Measurements from ENCODE around the gene NR3C2.

Gene NR3C2

DNA sequence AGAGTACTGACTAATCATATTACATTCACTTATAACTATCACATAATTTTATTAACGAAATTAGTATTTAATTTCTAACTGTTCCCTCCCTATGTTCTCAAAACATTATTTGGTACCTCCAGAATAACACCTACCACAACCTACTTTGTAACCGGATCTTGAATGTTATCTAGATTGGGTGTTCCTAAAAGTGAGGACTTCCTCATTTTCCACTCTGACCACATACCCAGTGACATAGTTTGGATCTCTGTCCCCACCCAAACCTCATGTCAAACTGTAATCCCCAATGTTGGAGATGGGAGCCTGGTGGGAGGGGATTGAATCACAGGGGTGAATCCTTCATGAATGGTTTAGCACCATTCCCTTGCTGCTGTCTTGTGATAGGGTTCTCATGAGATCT is 21.8 kb downstream of the NR3C2 start:
- H3K36me3 Mint-ChIP-seq: no peaks in the 10 kb centered on the region
- H3K4me1 Mint-ChIP-seq: peaks cover 10% of the 10 kb centered on the region
- no peaks in the 10 kb centered on the region for H3K27me3 Mint-ChIP-seq
- no peak for DNase-seq
- CTCF ChIA-PET: no interaction called here
- H3K27ac Mint-ChIP-seq: no peak overlapping the region
- H3K4me3 Mint-ChIP-seq: no peak overlapping the region
- H3K9me3 Mint-ChIP-seq: no peaks in the 10 kb centered on the region

DNA sequence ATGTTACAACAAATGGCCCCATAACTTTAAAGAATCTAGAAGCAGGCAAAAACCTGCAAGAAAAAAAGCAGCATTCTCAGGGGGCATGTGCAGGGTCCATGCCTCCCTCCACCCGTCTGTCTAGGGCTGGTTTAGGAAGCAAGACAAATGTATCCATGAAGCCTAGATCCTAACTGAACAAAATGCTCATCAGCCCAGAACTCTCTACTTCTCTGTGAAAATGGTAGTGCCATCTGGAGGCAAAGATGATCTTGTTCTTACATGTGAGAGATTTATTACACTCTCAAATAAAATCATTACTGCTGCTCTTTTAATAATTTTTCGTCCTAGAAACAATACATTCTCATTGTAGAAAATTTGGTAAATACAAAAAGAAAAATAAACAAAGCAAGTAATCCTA is 26.7 kb downstream of the NR3C2 start:
- no peaks in the 10 kb centered on the region for H3K4me1 Mint-ChIP-seq
- CTCF ChIA-PET: no interaction called here
- no peak overlapping the region for H3K4me3 Mint-ChIP-seq
- no peaks in the 10 kb centered on the region for H3K36me3 Mint-ChIP-seq
- no peaks in the 10 kb centered on the region for H3K9me3 Mint-ChIP-seq
- no peaks in the 10 kb centered on the region for H3K27me3 Mint-ChIP-seq
- no peak overlapping the region for H3K27ac Mint-ChIP-seq
- DNase-seq: no peak

DNA sequence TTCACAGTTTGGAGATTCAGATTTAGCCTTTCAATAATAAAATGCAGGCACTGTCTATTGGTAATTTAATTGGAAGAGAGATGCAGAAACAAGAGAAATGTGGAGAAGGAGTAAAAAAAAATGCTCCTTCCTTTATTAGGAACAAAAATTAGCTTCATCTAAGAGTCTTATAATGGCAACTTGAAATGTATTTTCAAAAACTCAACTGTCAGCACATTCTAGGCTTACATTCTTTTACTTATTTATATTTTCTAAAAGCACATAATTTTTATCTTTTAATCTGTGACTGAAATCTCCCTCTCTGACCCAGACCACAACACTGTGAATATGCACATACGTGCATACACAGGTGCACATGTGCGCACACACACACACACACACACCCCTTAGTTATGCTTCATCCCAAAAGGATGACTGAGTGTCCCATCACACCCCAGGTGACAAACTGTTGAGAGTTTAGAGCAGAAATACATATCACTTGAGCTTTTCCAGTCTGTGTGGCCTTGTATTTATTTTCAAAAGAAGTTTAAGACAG is 29.7 kb downstream of the NR3C2 start:
- H3K27me3 Mint-ChIP-seq: no peaks in the 10 kb centered on the region
- no peaks in the 10 kb centered on the region for H3K36me3 Mint-ChIP-seq
- H3K27ac Mint-ChIP-seq: no peak overlapping the region
- no peaks in the 10 kb centered on the region for H3K4me1 Mint-ChIP-seq
- CTCF ChIA-PET: no interaction called here
- DNase-seq: no peak
- no peak overlapping the region for H3K4me3 Mint-ChIP-seq
- H3K9me3 Mint-ChIP-seq: no peaks in the 10 kb centered on the region

DNA sequence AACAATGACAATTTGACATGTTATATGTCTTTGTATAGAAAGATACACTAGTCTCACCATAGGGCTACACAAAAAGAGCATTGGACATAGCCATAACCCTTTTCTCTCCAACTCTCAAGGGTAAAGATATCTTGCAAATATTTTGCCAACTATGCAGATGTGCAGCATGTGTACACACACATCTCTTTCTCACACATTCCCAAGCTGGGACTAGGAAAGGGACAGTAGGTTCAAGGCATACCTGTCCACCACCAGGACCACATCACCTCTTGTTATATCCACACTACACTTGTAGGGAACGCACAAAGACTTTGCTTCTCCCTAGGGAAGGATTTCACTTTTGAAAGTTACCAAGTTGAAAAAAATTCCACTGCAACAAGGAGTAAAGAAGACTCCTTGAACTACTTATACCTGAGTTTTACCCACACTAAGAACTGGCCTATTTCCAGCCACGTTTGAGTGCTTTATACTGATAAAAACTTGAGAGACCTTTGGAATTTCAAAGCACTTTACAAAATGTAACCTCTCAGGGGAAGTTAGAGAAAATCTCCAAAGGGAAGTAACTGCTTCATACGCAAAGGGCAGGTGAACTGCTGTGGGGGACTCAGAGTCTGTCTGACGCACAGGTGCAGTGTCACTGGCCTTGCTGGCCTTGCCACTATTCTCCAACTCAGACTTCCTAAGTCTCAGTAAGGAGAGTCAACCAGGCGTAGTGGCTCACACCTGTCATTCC is 36.9 kb downstream of the NR3C2 start:
- H3K36me3 Mint-ChIP-seq: no peaks in the 10 kb centered on the region
- no peak for DNase-seq
- no peaks in the 10 kb centered on the region for H3K27me3 Mint-ChIP-seq
- no peaks in the 10 kb centered on the region for H3K4me1 Mint-ChIP-seq
- no peak overlapping the region for H3K27ac Mint-ChIP-seq
- H3K9me3 Mint-ChIP-seq: no peaks in the 10 kb centered on the region
- CTCF ChIA-PET: no interaction called here
- H3K4me3 Mint-ChIP-seq: no peak overlapping the region

DNA sequence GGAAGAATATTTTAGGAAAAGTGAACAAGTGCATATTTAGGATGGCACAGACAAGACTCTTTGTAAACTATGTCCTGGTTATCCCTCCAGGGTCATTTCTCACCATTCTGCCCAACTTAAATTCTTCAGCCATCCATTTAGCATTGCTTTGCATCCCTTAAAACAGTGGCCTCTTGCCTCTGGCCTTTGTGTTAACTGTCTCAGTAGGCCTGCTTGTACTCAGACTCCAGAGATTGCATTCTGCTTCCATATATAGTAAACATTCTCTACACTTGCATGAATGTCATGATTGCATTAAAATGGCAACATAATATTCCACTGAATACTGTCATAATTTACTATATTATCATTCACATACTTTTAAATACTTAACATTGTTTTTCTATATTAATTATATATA is 43.2 kb downstream of the NR3C2 start:
- Mint-ChIP-seq H3K27ac (no peak overlapping the region), H3K4me3 (no peak overlapping the region), H3K27me3 (no peaks in the 10 kb centered on the region), H3K9me3 (no peaks in the 10 kb centered on the region), H3K4me1 (no peaks in the 10 kb centered on the region), H3K36me3 (no peaks in the 10 kb centered on the region)
- no peak for DNase-seq
- CTCF ChIA-PET: no interaction called here

DNA sequence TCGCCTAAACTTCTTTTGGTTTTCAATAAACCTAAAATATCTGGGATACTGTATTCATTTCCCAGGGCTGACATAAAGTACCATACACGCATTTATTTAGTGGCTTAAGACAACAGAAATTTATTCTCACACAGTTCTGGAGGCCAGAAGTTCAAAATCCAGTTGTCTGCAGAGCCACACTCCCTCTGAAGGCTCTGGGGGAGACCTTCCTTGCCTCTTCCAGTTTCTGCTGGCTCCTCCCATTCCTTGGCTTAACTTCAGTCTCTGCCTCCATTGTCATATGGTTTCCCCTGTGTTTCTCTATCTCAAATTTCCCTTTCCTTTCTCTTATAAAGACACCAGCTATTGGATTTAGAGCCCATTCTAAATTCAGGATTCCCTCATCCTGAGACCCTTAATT is 44.4 kb downstream of the NR3C2 start:
- CTCF ChIA-PET: no interaction called here
- DNase-seq: no peak
- Mint-ChIP-seq H3K4me1 (no peaks in the 10 kb centered on the region), H3K27ac (no peak overlapping the region), H3K36me3 (no peaks in the 10 kb centered on the region), H3K9me3 (no peaks in the 10 kb centered on the region), H3K27me3 (no peaks in the 10 kb centered on the region), H3K4me3 (no peak overlapping the region)

DNA sequence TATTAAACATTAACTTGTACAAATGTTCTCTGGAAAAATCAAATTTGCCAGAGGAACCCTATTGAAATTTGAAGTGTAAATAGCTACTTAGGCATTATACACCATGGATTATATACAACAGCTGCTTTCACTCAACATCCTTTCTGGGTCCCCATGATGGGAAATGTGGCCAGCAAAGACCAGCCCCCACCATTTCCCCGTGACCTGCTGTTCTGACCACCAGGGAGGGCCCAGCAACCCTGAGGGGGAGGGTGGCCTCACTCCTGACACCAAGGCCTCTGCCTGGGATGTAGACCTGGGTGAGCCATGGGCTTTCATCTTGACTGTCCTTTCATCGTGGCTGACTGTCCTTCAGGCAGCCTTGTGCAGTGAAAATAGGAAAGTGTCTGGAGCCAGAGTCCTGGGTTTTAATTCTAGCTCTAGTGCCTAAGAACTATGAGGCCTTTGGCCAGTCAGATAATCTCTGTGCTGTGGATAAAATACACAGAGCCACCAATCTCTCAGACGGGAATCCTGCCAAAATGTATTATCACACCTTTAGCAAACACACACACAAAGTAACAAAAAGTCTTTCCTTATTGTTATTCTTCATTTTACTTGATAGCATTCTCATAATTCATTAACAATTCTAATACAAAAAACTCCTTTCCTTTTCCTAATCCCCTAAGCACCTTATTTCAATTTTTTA is 45.1 kb downstream of the NR3C2 start:
- no peak for DNase-seq
- no peak overlapping the region for H3K4me3 Mint-ChIP-seq
- no peaks in the 10 kb centered on the region for H3K9me3 Mint-ChIP-seq
- H3K27ac Mint-ChIP-seq: no peak overlapping the region
- no peaks in the 10 kb centered on the region for H3K36me3 Mint-ChIP-seq
- H3K4me1 Mint-ChIP-seq: no peaks in the 10 kb centered on the region
- CTCF ChIA-PET: no interaction called here
- no peaks in the 10 kb centered on the region for H3K27me3 Mint-ChIP-seq

DNA sequence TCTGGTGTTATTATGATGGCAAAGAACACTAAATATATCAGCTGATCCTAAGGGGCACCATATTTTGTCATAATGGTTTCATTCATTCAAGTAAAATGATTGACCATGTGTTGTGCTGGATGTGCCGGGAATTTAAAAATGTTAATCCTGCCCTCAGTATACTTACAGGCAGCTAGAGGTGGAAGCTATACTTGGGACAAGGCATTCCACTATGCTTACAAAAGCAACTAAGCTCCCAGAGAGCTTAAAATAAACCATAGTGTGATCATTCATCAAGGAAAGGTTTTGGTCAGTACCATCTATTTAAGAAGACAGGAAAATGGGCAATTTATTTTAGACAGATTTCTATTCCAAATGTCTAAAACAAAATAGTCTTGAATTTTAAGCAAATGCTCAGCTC is 46.4 kb downstream of the NR3C2 start:
- no peaks in the 10 kb centered on the region for H3K4me1 Mint-ChIP-seq
- no peak overlapping the region for H3K27ac Mint-ChIP-seq
- no peak overlapping the region for H3K4me3 Mint-ChIP-seq
- H3K36me3 Mint-ChIP-seq: no peaks in the 10 kb centered on the region
- H3K27me3 Mint-ChIP-seq: no peaks in the 10 kb centered on the region
- H3K9me3 Mint-ChIP-seq: no peaks in the 10 kb centered on the region
- CTCF ChIA-PET: no interaction called here
- no peak for DNase-seq

DNA sequence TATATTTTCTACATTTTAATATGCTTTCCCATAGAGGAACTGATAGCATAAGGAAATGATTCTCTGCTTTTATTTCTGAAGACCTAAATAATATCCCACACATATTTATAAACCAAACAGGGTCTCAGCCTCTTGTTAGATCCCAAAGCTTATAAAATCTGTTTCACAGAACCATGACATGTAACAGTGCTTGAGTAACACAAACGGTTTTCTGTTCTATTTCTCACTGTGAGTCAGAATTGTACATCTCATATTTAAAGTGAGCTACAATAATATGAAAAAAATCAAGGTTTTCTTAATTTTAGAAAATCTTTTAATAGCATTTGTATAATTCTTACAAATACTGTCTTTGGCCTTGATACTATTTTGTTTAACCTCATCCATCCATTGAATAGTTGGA is 51.2 kb downstream of the NR3C2 start:
- no peak overlapping the region for H3K4me3 Mint-ChIP-seq
- DNase-seq: no peak
- H3K27ac Mint-ChIP-seq: no peak overlapping the region
- H3K9me3 Mint-ChIP-seq: no peaks in the 10 kb centered on the region
- no peaks in the 10 kb centered on the region for H3K36me3 Mint-ChIP-seq
- no peaks in the 10 kb centered on the region for H3K4me1 Mint-ChIP-seq
- no peaks in the 10 kb centered on the region for H3K27me3 Mint-ChIP-seq
- CTCF ChIA-PET: interaction anchor here (0.6 kb wide), 1 partner anchor 46 kb away, joined by 3 read pairs; no protein-coding TSS in a partner anchor

DNA sequence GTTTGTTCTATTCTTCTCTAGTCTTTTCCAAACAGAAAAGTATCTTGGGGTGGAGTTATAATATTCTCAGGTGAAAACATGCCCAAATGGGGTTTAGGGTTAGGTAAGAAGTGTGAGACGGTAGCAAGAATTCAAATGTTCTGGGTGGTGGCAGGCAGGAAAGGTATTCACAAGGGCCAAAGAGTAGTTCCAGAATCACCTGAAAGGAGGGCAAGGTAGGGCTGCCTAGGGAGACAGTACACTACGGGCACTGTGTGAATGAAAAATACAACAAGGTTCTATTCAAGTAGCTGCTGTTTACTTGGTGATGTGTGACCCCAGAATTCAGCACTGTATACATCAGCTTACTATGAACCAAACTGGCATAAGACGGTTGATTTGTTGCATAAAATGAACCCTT is 51.9 kb downstream of the NR3C2 start:
- DNase-seq: no peak
- no peaks in the 10 kb centered on the region for H3K4me1 Mint-ChIP-seq
- no peaks in the 10 kb centered on the region for H3K9me3 Mint-ChIP-seq
- CTCF ChIA-PET: interaction anchor here (0.6 kb wide), 1 partner anchor 45 kb away, joined by 3 read pairs; no protein-coding TSS in a partner anchor
- H3K4me3 Mint-ChIP-seq: no peak overlapping the region
- no peak overlapping the region for H3K27ac Mint-ChIP-seq
- no peaks in the 10 kb centered on the region for H3K27me3 Mint-ChIP-seq
- no peaks in the 10 kb centered on the region for H3K36me3 Mint-ChIP-seq

DNA sequence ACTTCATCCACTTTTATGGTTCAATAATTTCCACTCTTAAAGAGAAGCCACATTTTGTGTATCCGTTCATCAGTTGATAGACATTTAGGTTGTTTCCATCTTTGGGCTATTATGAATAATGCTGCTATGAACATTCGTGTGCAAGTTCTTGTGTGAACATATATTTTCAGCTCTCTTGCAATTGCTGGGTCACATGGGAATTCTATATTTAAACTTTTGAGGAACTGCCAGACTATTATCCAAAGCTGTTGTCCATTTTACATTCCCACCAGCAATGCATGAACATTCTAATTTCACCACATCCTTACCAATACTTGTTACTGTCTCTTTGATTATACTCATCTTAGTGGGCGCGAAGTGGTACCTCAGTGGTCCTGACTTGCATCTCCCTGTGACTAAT is 61.9 kb downstream of the NR3C2 start:
- DNase-seq: no peak
- Mint-ChIP-seq H3K27me3 (no peaks in the 10 kb centered on the region), H3K36me3 (no peaks in the 10 kb centered on the region), H3K27ac (no peak overlapping the region), H3K4me1 (peaks cover 9% of the 10 kb centered on the region), H3K4me3 (no peak overlapping the region), H3K9me3 (no peaks in the 10 kb centered on the region)
- CTCF ChIA-PET: no interaction called here

DNA sequence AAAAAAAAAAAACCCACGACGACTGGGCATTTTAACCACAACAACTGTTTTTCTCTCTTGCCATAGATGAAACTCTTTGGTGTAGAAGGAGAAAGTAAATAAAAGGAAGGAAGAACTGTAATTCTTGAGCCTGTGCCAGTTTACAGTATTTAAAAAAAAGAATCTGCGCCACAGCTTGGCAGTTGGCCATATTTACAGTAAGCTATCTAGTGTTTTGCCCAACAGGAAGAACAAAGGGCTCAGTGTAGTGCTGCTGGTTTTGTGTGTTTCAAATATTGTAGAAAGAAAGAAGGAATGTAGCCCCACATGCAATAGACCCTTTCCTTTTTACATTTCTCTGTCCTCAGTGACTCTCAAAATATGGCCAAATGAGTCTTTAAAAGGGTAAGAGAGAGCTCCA is 66.1 kb downstream of the NR3C2 start:
- no peak for DNase-seq
- Mint-ChIP-seq H3K27me3 (no peaks in the 10 kb centered on the region), H3K9me3 (no peaks in the 10 kb centered on the region), H3K27ac (peak overlapping the region; percentile 4), H3K36me3 (no peaks in the 10 kb centered on the region), H3K4me3 (no peak overlapping the region), H3K4me1 (peaks cover 9% of the 10 kb centered on the region)
- CTCF ChIA-PET: interaction anchor here (0.6 kb wide), 1 partner anchor 34 kb away, joined by 3 read pairs; no protein-coding TSS in a partner anchor

DNA sequence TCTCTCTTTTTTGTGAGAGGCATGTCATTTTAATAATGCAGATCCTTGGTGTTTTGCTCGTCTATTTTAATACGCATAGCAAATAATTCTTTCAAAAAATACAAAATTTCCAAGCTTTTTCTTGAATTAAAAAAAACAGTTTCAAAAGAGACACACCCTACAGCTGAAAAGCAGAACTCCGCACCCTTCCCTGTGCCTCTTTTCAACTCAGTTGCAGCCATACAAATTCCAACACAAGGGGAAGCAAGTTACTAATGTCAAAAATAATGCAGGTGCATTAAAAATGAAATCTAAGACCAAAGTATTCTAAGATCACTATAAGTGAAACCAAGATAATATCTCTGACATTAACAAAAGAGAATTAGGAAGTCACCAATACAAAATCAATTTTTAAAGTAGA is 66.6 kb downstream of the NR3C2 start:
- H3K4me3 Mint-ChIP-seq: no peak overlapping the region
- peaks cover 9% of the 10 kb centered on the region for H3K4me1 Mint-ChIP-seq

DNA sequence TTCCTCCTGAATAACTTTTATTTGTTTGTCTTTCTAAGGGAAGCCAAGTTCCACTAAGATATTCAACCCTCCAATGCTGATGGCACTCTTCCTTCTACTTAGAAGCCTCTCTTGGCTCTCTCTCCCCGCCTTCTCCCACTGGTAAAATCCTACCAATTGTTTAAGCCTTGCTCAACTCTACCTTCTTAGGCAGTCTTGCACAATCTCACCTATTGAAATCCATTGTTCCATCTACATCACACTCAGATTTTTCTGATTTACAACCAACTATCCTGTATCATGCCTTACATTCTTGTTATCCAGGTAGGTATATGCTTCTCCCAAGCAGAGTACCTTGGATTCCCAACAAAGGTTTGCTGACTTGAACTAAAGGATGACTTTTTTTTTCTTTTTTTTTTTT is 69.1 kb downstream of the NR3C2 start:
- no peak for DNase-seq
- peaks cover 9% of the 10 kb centered on the region for H3K4me1 Mint-ChIP-seq
- no peaks in the 10 kb centered on the region for H3K27me3 Mint-ChIP-seq
- CTCF ChIA-PET: no interaction called here
- no peak overlapping the region for H3K27ac Mint-ChIP-seq
- no peaks in the 10 kb centered on the region for H3K9me3 Mint-ChIP-seq
- H3K36me3 Mint-ChIP-seq: no peaks in the 10 kb centered on the region
- no peak overlapping the region for H3K4me3 Mint-ChIP-seq

More for the DNA sequence above, 66.6 kb downstream of the NR3C2 start:
- Mint-ChIP-seq H3K36me3 (no peaks in the 10 kb centered on the region), H3K27me3 (no peaks in the 10 kb centered on the region), H3K27ac (no peak overlapping the region), H3K9me3 (no peaks in the 10 kb centered on the region)
- no peak for DNase-seq
- CTCF ChIA-PET: no interaction called here

DNA sequence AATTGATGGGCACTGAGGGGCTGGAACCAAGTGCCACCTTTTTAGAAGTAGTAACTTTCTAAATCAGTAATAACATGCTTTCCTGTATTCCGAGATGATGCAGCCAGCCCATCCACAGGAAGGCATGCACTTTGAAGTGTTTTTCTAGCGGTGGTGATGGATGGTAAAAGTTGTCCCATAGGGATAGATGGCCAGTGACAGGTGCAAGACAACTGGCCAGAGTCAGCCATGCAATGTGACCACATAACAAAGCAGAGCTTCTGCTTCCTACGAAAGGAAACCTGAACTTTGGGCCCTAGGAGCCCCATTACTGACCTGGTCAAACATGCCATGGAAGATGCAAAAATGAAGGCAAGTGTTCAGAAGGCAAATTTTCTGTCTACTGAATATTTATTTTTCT is 72.3 kb downstream of the NR3C2 start:
- no peaks in the 10 kb centered on the region for H3K36me3 Mint-ChIP-seq
- no peak overlapping the region for H3K4me3 Mint-ChIP-seq
- CTCF ChIA-PET: no interaction called here
- peaks cover 4% of the 10 kb centered on the region for H3K4me1 Mint-ChIP-seq
- H3K9me3 Mint-ChIP-seq: no peaks in the 10 kb centered on the region
- no peak for DNase-seq
- no peaks in the 10 kb centered on the region for H3K27me3 Mint-ChIP-seq
- H3K27ac Mint-ChIP-seq: no peak overlapping the region
